Measurements from ENCODE around the gene GRIP1.

The GRIP1 gene

DNA sequence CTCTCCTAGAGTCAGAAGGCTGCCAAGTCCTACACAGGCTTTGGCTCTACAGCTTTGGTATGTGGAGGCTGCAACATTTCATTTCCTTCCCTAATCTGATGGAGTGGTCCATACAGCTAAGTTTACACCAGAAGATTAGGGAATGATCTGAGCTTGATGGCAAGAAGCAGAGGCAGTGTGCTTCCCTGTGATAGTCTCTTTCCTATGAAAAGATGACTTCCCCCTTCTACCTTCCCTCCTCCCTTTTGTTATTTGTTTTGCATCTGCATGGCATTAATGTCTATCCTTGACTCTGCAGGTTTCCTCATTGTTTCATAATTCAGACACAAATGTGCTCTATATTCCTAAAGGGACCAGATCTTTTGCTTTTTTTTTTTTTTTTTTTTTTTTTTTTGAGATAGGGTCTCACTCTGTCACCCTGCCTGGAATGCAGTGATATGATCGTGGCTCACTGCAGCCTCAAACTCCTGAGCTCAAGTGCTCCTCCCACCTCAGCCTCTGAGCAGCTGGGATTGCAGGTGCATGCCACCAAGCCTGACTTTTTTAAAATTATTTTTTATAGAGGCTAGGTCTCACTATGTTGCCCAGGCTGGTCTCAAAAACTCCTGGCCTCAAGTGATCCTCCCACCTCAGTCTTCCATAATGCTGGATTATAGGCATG is 76.3 kb downstream of the GRIP1 start:
- Histone ChIP-seq H3K4me3 (replicated peaks; ENCODE audit: insufficient read depth, low read length) (no peak overlapping the region), H3K27ac (replicated peaks) (no peak overlapping the region), H3K27me3 (ENCODE audit: insufficient read depth, poor library complexity, severe bottlenecking) (no peaks in the 10 kb centered on the region)
- TF ChIP-seq SPI1 (IDR thresholded peaks at IDR 0.05; ENCODE audit: borderline replicate concordance, low read depth) (no peak), POLR2AphosphoS5 (IDR thresholded peaks at IDR 0.05; ENCODE audit: low read depth) (no peak), GABPA (IDR thresholded peaks at IDR 0.05; ENCODE audit: low read depth) (no peak)
- TF ChIP-seq, protein P1, sequence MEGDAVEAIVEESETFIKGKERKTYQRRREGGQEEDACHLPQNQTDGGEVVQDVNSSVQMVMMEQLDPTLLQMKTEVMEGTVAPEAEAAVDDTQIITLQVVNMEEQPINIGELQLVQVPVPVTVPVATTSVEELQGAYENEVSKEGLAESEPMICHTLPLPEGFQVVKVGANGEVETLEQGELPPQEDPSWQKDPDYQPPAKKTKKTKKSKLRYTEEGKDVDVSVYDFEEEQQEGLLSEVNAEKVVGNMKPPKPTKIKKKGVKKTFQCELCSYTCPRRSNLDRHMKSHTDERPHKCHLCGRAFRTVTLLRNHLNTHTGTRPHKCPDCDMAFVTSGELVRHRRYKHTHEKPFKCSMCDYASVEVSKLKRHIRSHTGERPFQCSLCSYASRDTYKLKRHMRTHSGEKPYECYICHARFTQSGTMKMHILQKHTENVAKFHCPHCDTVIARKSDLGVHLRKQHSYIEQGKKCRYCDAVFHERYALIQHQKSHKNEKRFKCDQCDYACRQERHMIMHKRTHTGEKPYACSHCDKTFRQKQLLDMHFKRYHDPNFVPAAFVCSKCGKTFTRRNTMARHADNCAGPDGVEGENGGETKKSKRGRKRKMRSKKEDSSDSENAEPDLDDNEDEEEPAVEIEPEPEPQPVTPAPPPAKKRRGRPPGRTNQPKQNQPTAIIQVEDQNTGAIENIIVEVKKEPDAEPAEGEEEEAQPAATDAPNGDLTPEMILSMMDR (IDR thresholded peaks at IDR 0.05; ENCODE audit: insufficient read depth, low read length), result no peak
- TF ChIP-seq, protein P2, sequence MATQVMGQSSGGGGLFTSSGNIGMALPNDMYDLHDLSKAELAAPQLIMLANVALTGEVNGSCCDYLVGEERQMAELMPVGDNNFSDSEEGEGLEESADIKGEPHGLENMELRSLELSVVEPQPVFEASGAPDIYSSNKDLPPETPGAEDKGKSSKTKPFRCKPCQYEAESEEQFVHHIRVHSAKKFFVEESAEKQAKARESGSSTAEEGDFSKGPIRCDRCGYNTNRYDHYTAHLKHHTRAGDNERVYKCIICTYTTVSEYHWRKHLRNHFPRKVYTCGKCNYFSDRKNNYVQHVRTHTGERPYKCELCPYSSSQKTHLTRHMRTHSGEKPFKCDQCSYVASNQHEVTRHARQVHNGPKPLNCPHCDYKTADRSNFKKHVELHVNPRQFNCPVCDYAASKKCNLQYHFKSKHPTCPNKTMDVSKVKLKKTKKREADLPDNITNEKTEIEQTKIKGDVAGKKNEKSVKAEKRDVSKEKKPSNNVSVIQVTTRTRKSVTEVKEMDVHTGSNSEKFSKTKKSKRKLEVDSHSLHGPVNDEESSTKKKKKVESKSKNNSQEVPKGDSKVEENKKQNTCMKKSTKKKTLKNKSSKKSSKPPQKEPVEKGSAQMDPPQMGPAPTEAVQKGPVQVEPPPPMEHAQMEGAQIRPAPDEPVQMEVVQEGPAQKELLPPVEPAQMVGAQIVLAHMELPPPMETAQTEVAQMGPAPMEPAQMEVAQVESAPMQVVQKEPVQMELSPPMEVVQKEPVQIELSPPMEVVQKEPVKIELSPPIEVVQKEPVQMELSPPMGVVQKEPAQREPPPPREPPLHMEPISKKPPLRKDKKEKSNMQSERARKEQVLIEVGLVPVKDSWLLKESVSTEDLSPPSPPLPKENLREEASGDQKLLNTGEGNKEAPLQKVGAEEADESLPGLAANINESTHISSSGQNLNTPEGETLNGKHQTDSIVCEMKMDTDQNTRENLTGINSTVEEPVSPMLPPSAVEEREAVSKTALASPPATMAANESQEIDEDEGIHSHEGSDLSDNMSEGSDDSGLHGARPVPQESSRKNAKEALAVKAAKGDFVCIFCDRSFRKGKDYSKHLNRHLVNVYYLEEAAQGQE (IDR thresholded peaks at IDR 0.05; ENCODE audit: insufficient replicate concordance, low read depth), result no peak
- DNase-seq (ENCODE audit: low read depth in 1 of 2, low spot score in 1 of 2), result no peak

DNA sequence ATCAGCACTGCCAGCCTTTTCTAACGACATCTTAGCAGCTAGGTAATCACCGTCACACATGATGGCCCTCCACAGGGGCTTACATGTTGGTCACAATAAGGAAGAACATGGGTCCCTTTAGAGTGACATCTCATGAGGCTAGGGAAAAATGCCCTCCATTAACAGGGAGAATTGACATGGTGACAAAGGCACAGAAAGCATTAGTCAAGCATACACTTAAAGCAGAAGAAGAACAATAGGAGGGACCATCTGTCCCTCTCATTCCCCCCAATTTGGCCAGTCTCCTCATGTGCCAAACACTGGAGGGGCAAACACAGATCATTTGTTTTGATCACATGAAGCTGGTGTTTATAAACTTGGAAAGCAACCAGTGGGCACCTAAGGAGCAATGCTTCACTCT is 78.0 kb downstream of the GRIP1 start:
- Histone ChIP-seq H3K27ac (replicated peaks) (no peak overlapping the region), H3K4me3 (replicated peaks; ENCODE audit: insufficient read depth, low read length) (no peak overlapping the region), H3K27me3 (ENCODE audit: insufficient read depth, poor library complexity, severe bottlenecking) (no peaks in the 10 kb centered on the region)
- TF ChIP-seq, protein P2 (IDR thresholded peaks at IDR 0.05; ENCODE audit: insufficient replicate concordance, low read depth), result no peak
- no peak for TF ChIP-seq POLR2AphosphoS5 (IDR thresholded peaks at IDR 0.05; ENCODE audit: low read depth)
- no peak for DNase-seq (ENCODE audit: low read depth in 1 of 2, low spot score in 1 of 2)

DNA sequence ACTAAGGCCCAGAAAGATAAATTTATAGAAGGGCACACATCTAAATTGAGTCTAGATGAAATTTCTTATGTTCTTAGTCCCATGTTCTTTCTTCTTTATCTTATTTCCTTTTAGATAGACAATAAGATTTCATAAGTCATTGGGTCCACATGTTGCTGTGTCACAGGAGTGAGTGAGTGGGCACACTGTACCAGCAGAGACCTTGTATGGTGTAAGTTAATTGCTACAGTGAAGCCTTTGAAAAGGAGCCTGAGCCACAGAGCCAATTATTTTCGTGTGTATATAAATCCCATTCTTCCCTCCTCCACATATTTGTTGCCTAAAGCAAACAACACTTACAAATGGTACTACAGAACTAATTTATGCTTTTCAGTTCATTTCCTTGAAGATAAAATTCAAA is 79.1 kb downstream of the GRIP1 start:
- Histone ChIP-seq H3K27me3 (ENCODE audit: insufficient read depth, poor library complexity, severe bottlenecking) (no peaks in the 10 kb centered on the region), H3K4me3 (replicated peaks; ENCODE audit: insufficient read depth, low read length) (no peak overlapping the region), H3K27ac (replicated peaks) (no peak overlapping the region)
- DNase-seq (ENCODE audit: low read depth in 1 of 2, low spot score in 1 of 2), result no peak
- TF ChIP-seq, protein P1 (IDR thresholded peaks at IDR 0.05; ENCODE audit: insufficient read depth, low read length), result no peak
- TF ChIP-seq POLR2AphosphoS5 (IDR thresholded peaks at IDR 0.05; ENCODE audit: low read depth) (no peak), GABPA (IDR thresholded peaks at IDR 0.05; ENCODE audit: low read depth) (no peak), SPI1 (IDR thresholded peaks at IDR 0.05; ENCODE audit: borderline replicate concordance, low read depth) (no peak)
- TF ChIP-seq, protein P2 (IDR thresholded peaks at IDR 0.05; ENCODE audit: insufficient replicate concordance, low read depth), result no peak
